ENCODE results near the gene BTN2A1. TPM values are rescaled to one million over a fixed set of nuclear protein-coding genes. Genes with fewer than 3 reads are reported as not detected.

Gene BTN2A1
- total and polyA plus RNA-seq, 8 donors = 3.7 to 15.3 (median 7.6) TPM

GRCh38 chr6:26476896-26477295, 19.1 kb downstream of the BTN2A1 start:
- DNase-seq (no peak), FAIRE-seq (no peak), ATAC-seq (no peak)
- intact Hi-C loops (cut with DNase I) = no loop called here
- peaks cover 0 to 13% (median 0%) of the 10 kb centered on the region in 3 donors for H3K4me1 ChIP-seq
- TF ChIP-seq CTCF (IDR thresholded peaks at IDR 0.05) = no peak
- H3K36me3 ChIP-seq = no peaks in the 10 kb centered on the region
- H3K4me3 ChIP-seq = no peak overlapping the region
- no peaks in the 10 kb centered on the region for H3K9me3 ChIP-seq
- 83 to 95% methylated on average over 4 of the region's 4 CpGs for WGBS, 2 donors
- H3K27me3 ChIP-seq = no peaks in the 10 kb centered on the region
- H3K27ac ChIP-seq = peak overlapping the region in 1 of 4 donors; percentile 30

- FAIRE-seq (no peak), ATAC-seq (no peak), DNase-seq (no peak)
- no peak for TF ChIP-seq CTCF (IDR thresholded peaks at IDR 0.05)
- H3K27me3 ChIP-seq = no peaks in the 10 kb centered on the region
- H3K4me3 ChIP-seq = no peak overlapping the region
- no peaks in the 10 kb centered on the region for H3K9me3 ChIP-seq
- peak overlapping the region in 1 of 4 donors; percentile 24 for H3K27ac ChIP-seq
- 44 to 51% methylated on average over 1 of the region's 1 CpG for WGBS, 2 donors
- intact Hi-C loops (cut with DNase I) = no loop called here
- H3K36me3 ChIP-seq = no peaks in the 10 kb centered on the region
- H3K4me1 ChIP-seq = peaks cover 0 to 13% (median 0%) of the 10 kb centered on the region in 3 donors
These were observed 19.7 kb downstream of the BTN2A1 start for GRCh38 chr6:26477426-26477825.

GRCh38 chr6:26478100-26478984, 20.6 kb downstream of the BTN2A1 start:
- WGBS, 2 donors = 81 to 87% methylated on average over 2 of the region's 2 CpGs
- intact Hi-C loops (cut with DNase I) = no loop called here
- FAIRE-seq (no peak), ATAC-seq (no peak), DNase-seq (no peak)
- Histone ChIP-seq H3K27me3 (no peaks in the 10 kb centered on the region), H3K36me3 (no peaks in the 10 kb centered on the region), H3K4me1 (peaks cover 0 to 9% (median 0%) of the 10 kb centered on the region in 3 donors), H3K9me3 (no peaks in the 10 kb centered on the region), H3K27ac (no peak overlapping the region), H3K4me3 (no peak overlapping the region)
- TF ChIP-seq CTCF (IDR thresholded peaks at IDR 0.05) = no peak

- DNase-seq = no peak
These were observed 21.2 kb downstream of the BTN2A1 start for GRCh38 chr6:26478985-26479278.

More at GRCh38 chr6:26478985-26479278, 21.2 kb downstream of the BTN2A1 start:
- FAIRE-seq (no peak), ATAC-seq (no peak)
- Histone ChIP-seq H3K27ac (no peak overlapping the region), H3K4me3 (no peak overlapping the region), H3K27me3 (no peaks in the 10 kb centered on the region), H3K4me1 (peaks cover 0 to 7% (median 0%) of the 10 kb centered on the region in 3 donors), H3K9me3 (no peaks in the 10 kb centered on the region), H3K36me3 (no peaks in the 10 kb centered on the region)
- WGBS, 2 donors = 53 to 72% methylated on average over 3 of the region's 3 CpGs
- intact Hi-C loops (cut with DNase I) = no loop called here
- TF ChIP-seq CTCF (IDR thresholded peaks at IDR 0.05) = no peak

Measured in pancreas (tissue), 10 donors.